ENCODE results near the gene AVL9. TPM values are rescaled to one million over a fixed set of nuclear protein-coding genes. Genes with fewer than 3 reads are reported as not detected.

The AVL9 gene
- total and polyA plus RNA-seq, 2 of the 13 experiments (the other 11 are each of a cell fraction or from before 2014, with no cell fraction given): 29.9 to 48.0 TPM

DNA sequence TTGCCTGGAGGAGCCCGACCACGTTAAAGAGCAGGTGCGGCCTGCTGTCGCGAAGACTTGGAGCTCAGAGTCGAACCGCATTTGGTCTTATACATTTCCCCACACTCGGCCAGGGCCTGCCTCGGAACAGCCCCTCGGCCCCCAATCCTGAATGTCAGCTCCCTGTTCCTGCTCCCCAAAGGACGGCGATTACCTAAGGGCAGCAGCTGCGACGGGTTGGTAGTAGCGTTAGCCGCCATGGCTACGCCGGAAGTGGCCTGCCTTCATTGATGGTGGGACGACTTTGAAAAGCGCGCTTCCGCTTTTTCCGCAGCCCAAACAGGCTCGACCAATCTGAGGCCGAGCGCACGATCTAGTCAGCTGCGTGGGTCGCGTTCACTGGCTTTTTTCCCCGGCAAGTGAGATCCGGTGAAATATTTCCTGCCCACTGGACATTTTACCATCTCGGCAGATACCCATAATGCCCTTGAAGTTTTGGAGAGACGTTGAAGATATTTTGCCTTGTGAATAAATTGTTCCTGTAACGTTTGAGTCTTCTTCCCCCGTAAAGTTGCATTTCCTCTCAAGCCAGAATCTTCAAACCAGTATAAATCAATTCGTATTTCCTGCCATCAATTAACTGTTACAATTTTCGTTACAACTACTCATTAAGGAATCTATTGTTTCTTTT is 5.0 kb upstream of the AVL9 start, which contains the start of gene LSM5 (continued):
- TF ChIP-seq, protein P1, sequence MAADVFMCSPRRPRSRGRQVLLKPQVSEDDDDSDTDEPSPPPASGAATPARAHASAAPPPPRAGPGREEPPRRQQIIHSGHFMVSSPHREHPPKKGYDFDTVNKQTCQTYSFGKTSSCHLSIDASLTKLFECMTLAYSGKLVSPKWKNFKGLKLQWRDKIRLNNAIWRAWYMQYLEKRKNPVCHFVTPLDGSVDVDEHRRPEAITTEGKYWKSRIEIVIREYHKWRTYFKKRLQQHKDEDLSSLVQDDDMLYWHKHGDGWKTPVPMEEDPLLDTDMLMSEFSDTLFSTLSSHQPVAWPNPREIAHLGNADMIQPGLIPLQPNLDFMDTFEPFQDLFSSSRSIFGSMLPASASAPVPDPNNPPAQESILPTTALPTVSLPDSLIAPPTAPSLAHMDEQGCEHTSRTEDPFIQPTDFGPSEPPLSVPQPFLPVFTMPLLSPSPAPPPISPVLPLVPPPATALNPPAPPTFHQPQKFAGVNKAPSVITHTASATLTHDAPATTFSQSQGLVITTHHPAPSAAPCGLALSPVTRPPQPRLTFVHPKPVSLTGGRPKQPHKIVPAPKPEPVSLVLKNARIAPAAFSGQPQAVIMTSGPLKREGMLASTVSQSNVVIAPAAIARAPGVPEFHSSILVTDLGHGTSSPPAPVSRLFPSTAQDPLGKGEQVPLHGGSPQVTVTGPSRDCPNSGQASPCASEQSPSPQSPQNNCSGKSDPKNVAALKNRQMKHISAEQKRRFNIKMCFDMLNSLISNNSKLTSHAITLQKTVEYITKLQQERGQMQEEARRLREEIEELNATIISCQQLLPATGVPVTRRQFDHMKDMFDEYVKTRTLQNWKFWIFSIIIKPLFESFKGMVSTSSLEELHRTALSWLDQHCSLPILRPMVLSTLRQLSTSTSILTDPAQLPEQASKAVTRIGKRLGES (CRISPR knock-in tag; IDR thresholded peaks at IDR 0.05; ENCODE audit: borderline replicate concordance): peak; percentile 54; the same call in 1 of the 2 replicates
- TF ChIP-seq ZNF878 (CRISPR knock-in tag; IDR thresholded peaks at IDR 0.05): peak; percentile 82
- no peak for TF ChIP-seq SNRNP70 (IDR thresholded peaks at IDR 0.05; ENCODE audit: low read depth, low read length)
- TF ChIP-seq ESRRA (CRISPR knock-in tag; IDR thresholded peaks at IDR 0.05; ENCODE audit: low read depth): peak; percentile 77; the same call in 1 of the 2 replicates
- TF ChIP-seq ZSCAN25 (CRISPR knock-in tag; IDR thresholded peaks at IDR 0.05): peak; percentile 34; the same call in 1 of the 2 replicates
- TF ChIP-seq ZNF777 (CRISPR knock-in tag; IDR thresholded peaks at IDR 0.05): peak; percentile 81
- no peak; the same call in 1 of the 2 replicates for TF ChIP-seq ZMYM2 (CRISPR knock-in tag; IDR thresholded peaks at IDR 0.05)
- TF ChIP-seq, protein P2, sequence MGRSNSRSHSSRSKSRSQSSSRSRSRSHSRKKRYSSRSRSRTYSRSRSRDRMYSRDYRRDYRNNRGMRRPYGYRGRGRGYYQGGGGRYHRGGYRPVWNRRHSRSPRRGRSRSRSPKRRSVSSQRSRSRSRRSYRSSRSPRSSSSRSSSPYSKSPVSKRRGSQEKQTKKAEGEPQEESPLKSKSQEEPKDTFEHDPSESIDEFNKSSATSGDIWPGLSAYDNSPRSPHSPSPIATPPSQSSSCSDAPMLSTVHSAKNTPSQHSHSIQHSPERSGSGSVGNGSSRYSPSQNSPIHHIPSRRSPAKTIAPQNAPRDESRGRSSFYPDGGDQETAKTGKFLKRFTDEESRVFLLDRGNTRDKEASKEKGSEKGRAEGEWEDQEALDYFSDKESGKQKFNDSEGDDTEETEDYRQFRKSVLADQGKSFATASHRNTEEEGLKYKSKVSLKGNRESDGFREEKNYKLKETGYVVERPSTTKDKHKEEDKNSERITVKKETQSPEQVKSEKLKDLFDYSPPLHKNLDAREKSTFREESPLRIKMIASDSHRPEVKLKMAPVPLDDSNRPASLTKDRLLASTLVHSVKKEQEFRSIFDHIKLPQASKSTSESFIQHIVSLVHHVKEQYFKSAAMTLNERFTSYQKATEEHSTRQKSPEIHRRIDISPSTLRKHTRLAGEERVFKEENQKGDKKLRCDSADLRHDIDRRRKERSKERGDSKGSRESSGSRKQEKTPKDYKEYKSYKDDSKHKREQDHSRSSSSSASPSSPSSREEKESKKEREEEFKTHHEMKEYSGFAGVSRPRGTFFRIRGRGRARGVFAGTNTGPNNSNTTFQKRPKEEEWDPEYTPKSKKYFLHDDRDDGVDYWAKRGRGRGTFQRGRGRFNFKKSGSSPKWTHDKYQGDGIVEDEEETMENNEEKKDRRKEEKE (IDR thresholded peaks at IDR 0.05): no peak
- TF ChIP-seq, protein P3, sequence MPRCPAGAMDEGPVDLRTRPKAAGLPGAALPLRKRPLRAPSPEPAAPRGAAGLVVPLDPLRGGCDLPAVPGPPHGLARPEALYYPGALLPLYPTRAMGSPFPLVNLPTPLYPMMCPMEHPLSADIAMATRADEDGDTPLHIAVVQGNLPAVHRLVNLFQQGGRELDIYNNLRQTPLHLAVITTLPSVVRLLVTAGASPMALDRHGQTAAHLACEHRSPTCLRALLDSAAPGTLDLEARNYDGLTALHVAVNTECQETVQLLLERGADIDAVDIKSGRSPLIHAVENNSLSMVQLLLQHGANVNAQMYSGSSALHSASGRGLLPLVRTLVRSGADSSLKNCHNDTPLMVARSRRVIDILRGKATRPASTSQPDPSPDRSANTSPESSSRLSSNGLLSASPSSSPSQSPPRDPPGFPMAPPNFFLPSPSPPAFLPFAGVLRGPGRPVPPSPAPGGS (CRISPR knock-in tag; IDR thresholded peaks at IDR 0.05): peak; percentile 63
- TF ChIP-seq ZBTB7B (CRISPR knock-in tag; IDR thresholded peaks at IDR 0.05): no peak
- peak; percentile 76 for TF ChIP-seq MED8 (CRISPR knock-in tag; IDR thresholded peaks at IDR 0.05; ENCODE audit: insufficient replicate concordance)
- no peak; the same call in 1 of the 2 replicates for TF ChIP-seq ZBTB7A (CRISPR knock-in tag; IDR thresholded peaks at IDR 0.05)
- no peak for TF ChIP-seq ZNF33A (CRISPR knock-in tag; IDR thresholded peaks at IDR 0.05; ENCODE audit: borderline replicate concordance)
- TF ChIP-seq, protein P4, sequence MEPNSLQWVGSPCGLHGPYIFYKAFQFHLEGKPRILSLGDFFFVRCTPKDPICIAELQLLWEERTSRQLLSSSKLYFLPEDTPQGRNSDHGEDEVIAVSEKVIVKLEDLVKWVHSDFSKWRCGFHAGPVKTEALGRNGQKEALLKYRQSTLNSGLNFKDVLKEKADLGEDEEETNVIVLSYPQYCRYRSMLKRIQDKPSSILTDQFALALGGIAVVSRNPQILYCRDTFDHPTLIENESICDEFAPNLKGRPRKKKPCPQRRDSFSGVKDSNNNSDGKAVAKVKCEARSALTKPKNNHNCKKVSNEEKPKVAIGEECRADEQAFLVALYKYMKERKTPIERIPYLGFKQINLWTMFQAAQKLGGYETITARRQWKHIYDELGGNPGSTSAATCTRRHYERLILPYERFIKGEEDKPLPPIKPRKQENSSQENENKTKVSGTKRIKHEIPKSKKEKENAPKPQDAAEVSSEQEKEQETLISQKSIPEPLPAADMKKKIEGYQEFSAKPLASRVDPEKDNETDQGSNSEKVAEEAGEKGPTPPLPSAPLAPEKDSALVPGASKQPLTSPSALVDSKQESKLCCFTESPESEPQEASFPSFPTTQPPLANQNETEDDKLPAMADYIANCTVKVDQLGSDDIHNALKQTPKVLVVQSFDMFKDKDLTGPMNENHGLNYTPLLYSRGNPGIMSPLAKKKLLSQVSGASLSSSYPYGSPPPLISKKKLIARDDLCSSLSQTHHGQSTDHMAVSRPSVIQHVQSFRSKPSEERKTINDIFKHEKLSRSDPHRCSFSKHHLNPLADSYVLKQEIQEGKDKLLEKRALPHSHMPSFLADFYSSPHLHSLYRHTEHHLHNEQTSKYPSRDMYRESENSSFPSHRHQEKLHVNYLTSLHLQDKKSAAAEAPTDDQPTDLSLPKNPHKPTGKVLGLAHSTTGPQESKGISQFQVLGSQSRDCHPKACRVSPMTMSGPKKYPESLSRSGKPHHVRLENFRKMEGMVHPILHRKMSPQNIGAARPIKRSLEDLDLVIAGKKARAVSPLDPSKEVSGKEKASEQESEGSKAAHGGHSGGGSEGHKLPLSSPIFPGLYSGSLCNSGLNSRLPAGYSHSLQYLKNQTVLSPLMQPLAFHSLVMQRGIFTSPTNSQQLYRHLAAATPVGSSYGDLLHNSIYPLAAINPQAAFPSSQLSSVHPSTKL (CRISPR knock-in tag; IDR thresholded peaks at IDR 0.05): peak; percentile 71; the same call in 1 of the 2 replicates
- peak; percentile 94 for TF ChIP-seq POGZ (CRISPR knock-in tag; IDR thresholded peaks at IDR 0.05)
- TF ChIP-seq KLF12 (CRISPR knock-in tag; IDR thresholded peaks at IDR 0.05; ENCODE audit: borderline replicate concordance): peak; percentile 79; the same call in 1 of the 2 replicates
- TF ChIP-seq MED13 (CRISPR knock-in tag; IDR thresholded peaks at IDR 0.05): no peak; the same call in 1 of the 2 replicates
- peak; percentile 83 for TF ChIP-seq ZNF605 (CRISPR knock-in tag; IDR thresholded peaks at IDR 0.05)
- TF ChIP-seq ZNF230 (CRISPR knock-in tag; IDR thresholded peaks at IDR 0.05): peak; percentile 95

All from HepG2 (cell line).